HuH-7 (cell line): ENCODE data around the gene PFDN2.
A peak's percentile ranks its signal among the peaks of the same experiment; 100 is the strongest.

Experiments
- DNase-seq: peaks from one replicate; pipeline ENCODE4 v3.0.0; 2011; ENCODE audit warnings: low spot score

The PFDN2 gene

DNA sequence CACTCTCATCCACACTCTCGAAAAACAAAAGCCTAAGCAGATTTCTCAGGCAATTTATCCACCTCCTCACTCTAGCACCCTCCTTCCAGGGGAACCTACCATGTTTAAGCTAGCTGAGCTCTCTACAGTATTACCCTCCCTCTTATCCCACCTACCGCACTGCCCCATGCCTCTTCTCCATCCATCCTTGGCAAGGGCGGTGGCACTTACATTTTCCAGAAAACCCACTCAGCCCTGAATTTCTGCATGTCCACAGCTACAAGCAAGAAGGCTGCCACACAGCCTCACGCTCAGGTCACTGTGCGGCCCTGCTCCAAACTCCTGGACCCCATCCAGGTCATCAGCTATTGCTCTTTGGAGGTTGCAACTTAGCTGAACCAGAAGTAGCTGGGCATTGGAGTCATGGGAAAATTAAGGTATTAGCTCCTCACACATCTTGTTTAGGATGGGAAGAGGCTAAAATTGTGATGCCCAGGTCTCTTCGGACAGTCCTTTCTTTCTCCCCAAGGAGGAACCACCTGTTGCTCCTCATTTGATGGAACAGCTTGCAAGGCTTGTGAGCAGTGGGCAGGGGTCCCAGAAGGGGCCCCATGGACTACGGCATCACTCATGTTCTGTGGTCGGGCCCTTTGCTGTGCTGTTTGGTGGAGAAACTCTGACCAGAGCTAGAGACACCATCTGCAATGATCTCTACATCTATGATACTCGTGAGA is 18.6 kb downstream of the PFDN2 start:
- DNase-seq: no peak

DNA sequence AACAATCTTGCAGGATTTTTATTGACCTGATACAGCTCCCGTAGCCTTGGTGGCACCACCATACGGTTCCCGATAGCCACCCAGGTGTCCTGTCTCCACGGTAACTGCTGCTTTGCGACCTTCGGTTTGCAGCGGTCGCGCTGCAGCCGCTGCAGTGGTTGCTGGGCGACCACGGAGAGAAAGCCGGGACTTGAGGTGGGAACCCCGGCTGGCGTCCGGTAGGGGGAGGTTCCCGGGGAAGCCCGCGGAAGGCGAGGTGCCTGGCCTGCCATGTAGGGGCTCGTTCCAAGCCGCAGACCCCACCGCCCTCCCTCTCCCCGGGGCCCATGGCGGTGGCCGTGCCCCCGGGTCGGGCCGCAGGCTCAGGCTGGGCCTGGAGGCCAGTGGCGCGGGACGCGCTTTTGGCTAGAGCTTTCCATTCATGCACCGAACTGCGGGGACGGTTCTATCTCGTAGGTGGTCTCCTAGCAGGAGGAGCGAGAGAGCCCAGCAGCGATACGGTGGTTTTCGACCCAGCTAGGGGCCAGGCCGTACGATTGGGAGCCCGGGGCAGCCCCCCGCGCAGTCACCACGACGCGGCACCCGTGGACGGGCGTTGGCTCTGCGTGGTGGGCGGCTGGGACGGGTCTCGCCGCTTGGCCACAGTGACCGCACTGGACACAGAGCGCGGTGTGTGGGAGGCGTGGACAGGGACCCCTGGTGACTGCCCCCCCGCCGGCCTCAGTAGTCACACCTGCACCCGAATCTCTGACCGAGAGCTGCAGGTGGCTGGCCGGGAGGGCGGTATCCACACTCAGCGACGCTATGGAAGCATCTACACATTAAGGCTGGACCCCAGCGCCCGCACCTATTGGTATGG is 19.4 kb downstream of the PFDN2 start, which contains the start of gene KLHDC9:
Gene KLHDC9, plus strand, starts transcription at position 152 of the 859 bp plus-strand sequence. Its CDS starts 175 bp downstream, at position 327.
- DNase-seq: peak; percentile 87

- DNase-seq: no peak
Measured at GRCh38 chr1:161096530-161096929, 21.3 kb downstream of the PFDN2 start.

DNA sequence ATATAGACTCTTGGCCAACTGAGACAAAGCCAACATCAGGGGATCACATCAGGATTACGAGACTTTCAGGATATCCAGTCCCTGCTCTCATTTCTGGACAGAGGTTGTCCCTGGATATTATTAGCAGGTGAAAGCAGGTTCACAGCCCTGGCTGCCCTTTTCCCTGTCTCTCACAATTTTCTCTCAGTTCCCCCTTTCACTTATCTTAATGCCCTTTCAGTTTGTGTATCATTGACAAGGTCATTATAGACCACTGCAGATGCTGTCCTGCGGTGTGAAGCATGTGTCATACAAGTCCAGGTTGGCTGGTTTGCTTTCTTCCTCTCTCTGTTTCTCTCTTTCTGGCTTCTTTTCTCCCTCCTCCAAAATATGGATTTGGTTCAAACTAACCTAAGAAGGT is 21.8 kb downstream of the PFDN2 start:
- no peak for DNase-seq

GRCh38 chr1:161095230-161095629 is 22.6 kb downstream of the PFDN2 start:
- no peak for DNase-seq

GRCh38 chr1:161094481-161094880 is 23.4 kb downstream of the PFDN2 start:
- DNase-seq: no peak

DNA sequence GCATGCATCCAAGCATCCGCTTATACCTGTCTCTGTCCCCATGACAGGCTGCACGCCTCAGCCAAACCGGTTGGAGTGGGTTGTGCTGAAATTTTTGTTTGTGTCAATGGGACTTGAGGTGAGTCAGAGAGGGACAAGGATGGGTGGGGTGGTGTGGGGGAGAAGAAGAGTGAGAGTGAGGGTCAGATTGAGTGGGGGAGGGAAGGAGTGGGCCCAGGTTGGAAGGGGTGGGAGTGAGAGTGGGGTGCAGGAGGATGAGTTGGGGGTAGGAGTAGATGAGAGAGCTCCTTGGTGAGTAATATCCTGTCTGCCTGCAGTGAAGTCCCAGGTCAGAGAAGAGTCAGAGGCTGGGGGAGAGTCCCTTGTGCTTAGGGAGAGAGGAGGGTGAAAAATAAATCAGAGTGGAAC is 25.2 kb downstream of the PFDN2 start:
- DNase-seq: no peak

- no peak for DNase-seq
Measured at GRCh38 chr1:161091796-161092507, 25.9 kb downstream of the PFDN2 start.

GRCh38 chr1:161091093-161091492 is 26.7 kb downstream of the PFDN2 start:
- DNase-seq: no peak

DNA sequence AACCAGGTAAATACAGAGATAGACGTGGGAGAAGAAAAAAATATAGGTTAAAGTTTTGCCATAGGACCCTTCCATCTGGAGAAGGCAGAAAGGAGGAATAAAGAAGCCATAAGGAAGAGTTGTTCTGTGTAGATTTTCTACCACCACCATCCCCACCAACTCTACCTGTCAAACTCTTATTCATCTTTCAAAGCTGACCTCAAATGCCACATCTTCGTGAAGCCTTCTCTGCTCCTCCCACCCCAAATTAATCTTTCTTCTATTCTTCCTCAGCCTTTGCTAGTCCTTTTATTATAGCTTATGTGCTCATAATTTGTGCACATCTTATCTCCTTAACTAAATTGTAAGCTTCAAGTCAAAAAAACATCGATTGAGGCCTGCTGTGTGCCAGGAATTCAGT is 27.2 kb downstream of the PFDN2 start:
- no peak for DNase-seq

DNA sequence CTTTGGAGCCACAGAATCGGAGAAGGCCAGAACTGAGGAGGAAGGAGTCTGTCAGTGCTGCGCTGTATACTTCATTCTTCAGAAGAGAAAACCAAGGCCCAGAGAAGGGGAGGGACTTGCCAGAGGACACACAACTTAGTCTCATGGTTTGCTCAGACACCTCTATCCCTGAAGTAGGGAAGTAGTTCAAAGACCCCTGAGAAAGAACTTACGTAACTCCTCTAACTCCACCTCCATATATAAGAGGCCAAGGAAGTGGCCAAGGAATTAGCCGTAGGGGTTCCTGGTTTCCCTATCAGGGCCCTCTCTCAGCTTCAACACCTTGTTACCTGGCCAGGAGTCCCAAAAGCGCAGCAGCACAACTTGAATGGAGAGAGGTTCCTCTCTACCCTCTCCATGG is 27.9 kb downstream of the PFDN2 start:
- DNase-seq: no peak

GRCh38 chr1:161089251-161089924 is 28.4 kb downstream of the PFDN2 start, which contains the start of gene NECTIN4:
TSS of gene NECTIN4 (minus strand) at chr1:161089558. CDS start at chr1:161089296, 262 bp downstream.
- no peak for DNase-seq

- DNase-seq: no peak
Measured at GRCh38 chr1:161088587-161089110, 29.2 kb downstream of the PFDN2 start.

GRCh38 chr1:161086457-161086856 is 31.4 kb downstream of the PFDN2 start:
- no peak for DNase-seq

- no peak for DNase-seq
Measured at GRCh38 chr1:161085165-161085564, 32.7 kb downstream of the PFDN2 start.

DNA sequence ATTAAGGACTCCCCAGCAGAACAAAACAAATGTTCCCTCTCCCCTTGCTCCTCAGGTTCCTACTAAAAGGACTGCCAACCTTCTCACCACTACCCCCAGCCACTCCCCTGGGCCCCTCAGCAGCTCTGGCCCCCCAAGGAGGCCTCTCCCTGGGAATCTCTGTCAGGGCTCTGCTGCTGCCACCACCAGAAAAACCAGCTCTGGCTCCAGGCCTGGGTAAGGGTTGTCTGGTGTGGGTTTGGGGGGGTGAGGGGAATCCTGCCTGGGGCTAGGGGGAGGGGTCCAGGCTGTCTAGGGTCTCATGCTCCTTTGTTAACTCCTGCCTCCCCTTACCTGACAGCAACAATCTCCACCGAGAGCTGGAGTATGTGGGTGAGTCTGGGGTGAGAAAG is 33.2 kb downstream of the PFDN2 start:
- no peak for DNase-seq

DNA sequence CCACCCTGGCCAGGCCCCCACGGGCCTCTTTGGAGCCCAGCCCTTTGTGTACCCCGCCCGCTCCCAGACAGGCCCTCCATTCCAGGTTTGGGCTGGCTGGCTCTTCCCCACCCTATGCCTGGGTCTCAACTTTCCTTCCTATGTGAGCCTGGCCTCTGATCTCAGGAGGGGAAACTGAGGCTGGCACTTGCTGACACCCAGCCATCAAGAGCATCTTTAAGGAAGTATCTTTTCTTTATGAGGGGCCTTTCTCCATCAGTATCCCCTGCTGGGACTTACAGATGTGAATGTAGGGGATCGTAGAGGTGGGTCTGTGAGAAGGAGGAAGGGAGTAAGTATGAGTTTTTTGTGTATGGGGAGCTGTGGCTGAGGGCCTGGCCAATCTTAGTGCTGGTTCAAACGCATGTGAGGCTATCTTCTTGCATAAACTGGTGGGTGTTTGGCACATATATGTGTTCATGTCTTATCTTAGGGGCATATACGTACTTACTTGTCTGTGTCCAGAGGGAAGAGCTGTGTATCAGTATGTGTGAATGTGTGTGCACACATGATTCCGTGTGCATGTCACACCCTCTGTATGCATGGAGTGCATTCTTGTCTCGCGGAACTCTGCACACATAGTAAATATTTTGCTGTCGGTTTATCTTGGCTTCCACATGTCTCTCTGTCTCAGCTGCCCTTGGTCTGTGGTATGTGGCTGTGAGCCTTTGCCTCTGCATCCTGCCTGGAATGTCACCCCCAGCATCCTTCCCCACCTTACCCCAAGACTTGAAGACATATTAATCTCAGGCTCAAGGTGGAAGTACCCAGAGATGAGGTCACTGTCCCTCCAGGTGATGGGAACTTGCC is 33.9 kb downstream of the PFDN2 start:
- no peak for DNase-seq

- DNase-seq: peak; percentile 45
Measured at GRCh38 chr1:161082996-161083747, 34.7 kb downstream of the PFDN2 start.

- DNase-seq: no peak
Measured at GRCh38 chr1:161082483-161082882, 35.4 kb downstream of the PFDN2 start.

DNA sequence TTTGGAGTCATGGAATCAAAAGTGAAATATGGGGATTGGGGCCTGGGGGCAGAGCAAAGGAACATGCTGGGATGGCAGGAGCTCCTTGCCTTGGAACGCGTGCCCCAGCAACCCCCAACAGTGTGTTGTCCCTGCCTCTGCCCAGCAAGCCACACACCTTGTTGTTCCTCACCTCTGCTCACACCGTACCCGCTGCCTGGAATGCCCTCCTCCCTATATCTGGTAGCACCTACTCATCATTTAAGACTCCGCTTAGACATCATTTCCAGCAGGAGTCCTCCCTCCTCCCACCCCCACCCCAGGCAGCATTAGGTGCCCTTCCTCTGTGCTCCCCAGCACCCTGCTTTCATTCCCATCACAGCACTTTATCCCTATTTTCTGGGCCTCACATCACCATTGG is 36.3 kb downstream of the PFDN2 start:
- no peak for DNase-seq
